ENCODE measurements around the gene CD58.

CD58 gene

GRCh38 chr1:116493036-116493435 is 77.8 kb downstream of the CD58 start:
- no peak for DNase-seq (ENCODE audit: low spot score)

GRCh38 chr1:116492358-116492811 is 78.4 kb downstream of the CD58 start:
- DNase-seq (ENCODE audit: low spot score) = no peak

- DNase-seq (ENCODE audit: low spot score) = no peak
Observed at GRCh38 chr1:116491700-116492357, 79.0 kb downstream of the CD58 start.

GRCh38 chr1:116490588-116490987 is 80.2 kb downstream of the CD58 start:
- no peak for DNase-seq (ENCODE audit: low spot score)

GRCh38 chr1:116489231-116489697 is 81.6 kb downstream of the CD58 start:
- no peak for DNase-seq (ENCODE audit: low spot score)

- DNase-seq (ENCODE audit: low spot score) = no peak
Observed at GRCh38 chr1:116488071-116488470, 82.8 kb downstream of the CD58 start.

GRCh38 chr1:116487583-116487982 is 83.2 kb downstream of the CD58 start:
- DNase-seq (ENCODE audit: low spot score) = no peak

- DNase-seq (ENCODE audit: low spot score) = no peak
Observed at GRCh38 chr1:116487031-116487430, 83.8 kb downstream of the CD58 start.

- no peak for DNase-seq (ENCODE audit: low spot score)
Observed at GRCh38 chr1:116486424-116486823, 84.4 kb downstream of the CD58 start.

- DNase-seq (ENCODE audit: low spot score) = no peak
Observed at GRCh38 chr1:116485976-116486375, 84.8 kb downstream of the CD58 start.

- peak; percentile 88 for DNase-seq (ENCODE audit: low spot score)
Observed at GRCh38 chr1:116485071-116485735, 85.6 kb downstream of the CD58 start.

GRCh38 chr1:116483481-116484309 is 87.1 kb downstream of the CD58 start:
- no peak for DNase-seq (ENCODE audit: low spot score)

- DNase-seq (ENCODE audit: low spot score) = no peak
Observed at GRCh38 chr1:116482490-116482889, 88.3 kb downstream of the CD58 start.

GRCh38 chr1:116481934-116482333 is 88.9 kb downstream of the CD58 start:
- no peak for DNase-seq (ENCODE audit: low spot score)

GRCh38 chr1:116478621-116479020 is 92.2 kb downstream of the CD58 start:
- no peak for DNase-seq (ENCODE audit: low spot score)

- DNase-seq (ENCODE audit: low spot score) = no peak
Observed at GRCh38 chr1:116477429-116477828, 93.4 kb downstream of the CD58 start.

GRCh38 chr1:116476321-116476720 is 94.5 kb downstream of the CD58 start:
- DNase-seq (ENCODE audit: low spot score) = no peak

GRCh38 chr1:116475850-116476218 is 95.0 kb downstream of the CD58 start:
- no peak for DNase-seq (ENCODE audit: low spot score)

GRCh38 chr1:116474921-116475849 is 95.6 kb downstream of the CD58 start:
- no peak for DNase-seq (ENCODE audit: low spot score)

GRCh38 chr1:116472431-116472961 is 98.3 kb downstream of the CD58 start:
- no peak for DNase-seq (ENCODE audit: low spot score)

GRCh38 chr1:116471241-116471640 is 99.6 kb downstream of the CD58 start:
- DNase-seq (ENCODE audit: low spot score) = no peak

Measured in CD4-positive, alpha-beta T cell treated with Interleukin-2 at 100 ng/mL for 4 hours (primary cell).